Fibroblast of lung (primary cell): ENCODE measurements around the gene CDK9.

Source experiments
- EZH2 ChIP-seq: IDR thresholded peaks from 2 replicates; pipeline ENCODE4 v1.5.1; 2012; ENCODE audit warnings: low read length, control low read depth, mild to moderate bottlenecking; ENCODE audit errors: missing control alignments
- TF ChIP-seq, protein P1 (sequence below), 2 donors: IDR thresholded peaks in 1 of 2; conservative IDR thresholded peaks in 1 of 2; 1 replicate in 1 of 2; 2 replicates in 1 of 2; pipeline ENCODE4 v1.5.1; 2011 to 2012; ENCODE audit warnings: low read length in 2 of 2, control low read depth in 1 of 2, inconsistent platforms in 1 of 2, low read depth in 1 of 2, mild to moderate bottlenecking in 1 of 2

- TF ChIP-seq, protein P1, sequence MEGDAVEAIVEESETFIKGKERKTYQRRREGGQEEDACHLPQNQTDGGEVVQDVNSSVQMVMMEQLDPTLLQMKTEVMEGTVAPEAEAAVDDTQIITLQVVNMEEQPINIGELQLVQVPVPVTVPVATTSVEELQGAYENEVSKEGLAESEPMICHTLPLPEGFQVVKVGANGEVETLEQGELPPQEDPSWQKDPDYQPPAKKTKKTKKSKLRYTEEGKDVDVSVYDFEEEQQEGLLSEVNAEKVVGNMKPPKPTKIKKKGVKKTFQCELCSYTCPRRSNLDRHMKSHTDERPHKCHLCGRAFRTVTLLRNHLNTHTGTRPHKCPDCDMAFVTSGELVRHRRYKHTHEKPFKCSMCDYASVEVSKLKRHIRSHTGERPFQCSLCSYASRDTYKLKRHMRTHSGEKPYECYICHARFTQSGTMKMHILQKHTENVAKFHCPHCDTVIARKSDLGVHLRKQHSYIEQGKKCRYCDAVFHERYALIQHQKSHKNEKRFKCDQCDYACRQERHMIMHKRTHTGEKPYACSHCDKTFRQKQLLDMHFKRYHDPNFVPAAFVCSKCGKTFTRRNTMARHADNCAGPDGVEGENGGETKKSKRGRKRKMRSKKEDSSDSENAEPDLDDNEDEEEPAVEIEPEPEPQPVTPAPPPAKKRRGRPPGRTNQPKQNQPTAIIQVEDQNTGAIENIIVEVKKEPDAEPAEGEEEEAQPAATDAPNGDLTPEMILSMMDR (conservative IDR thresholded peaks at IDR 0.05 in 1 of 2, IDR thresholded peaks at IDR 0.05 in 1 of 2; ENCODE audit: low read depth in 1 of 2, low read length in 2 of 2), result no peak
- no peak for TF ChIP-seq EZH2
Observed at GRCh38 chr9:127769929-127770582, 15.8 kb upstream of the CDK9 start.
